H1 (cell line): ENCODE data around the gene LYSMD3. TPM values are rescaled to one million over a fixed set of nuclear protein-coding genes. Genes with fewer than 3 reads are reported as not detected.

ENCODE experiments used
- PHF8 ChIP-seq: fragments of 200-600 bp; sonication (generic); conservative IDR thresholded peaks from 2 replicates; pipeline ENCODE4 v1.7.1; 2012; ENCODE audit warnings: low read depth, mild to moderate bottlenecking, inconsistent platforms, low read length, moderate library complexity
- SP4 ChIP-seq: IDR thresholded peaks from 2 replicates; pipeline ENCODE4 v1.6.1; 2012; ENCODE audit warnings: low read length, inconsistent platforms
- TAF1 ChIP-seq: IDR thresholded peaks from 2 replicates; pipeline ENCODE4 v1.6.1; 2011; ENCODE audit warnings: mild to moderate bottlenecking, low read depth, low read length
- TBP ChIP-seq: IDR thresholded peaks from 2 replicates; pipeline ENCODE4 v1.6.1; 2011; ENCODE audit warnings: low read depth, low read length, improper control_type of control experiment
- polyA plus RNA-seq, 7 experiments: library from polyadenylated mRNA; depleted of rRNA in 3 of 7; stranded (reverse) in 5 of 7; unstranded in 2 of 7; fragments of >200 nt in 5 of 7; fragments of 200-250 nt in 2 of 7; gene quantifications; 1 replicate in 5 of 7; 2 replicates in 1 of 7; 4 replicates in 1 of 7; pipeline versions ENCODE4 v1.2.1 to v1.2.3, GENCODE V29; 2011 to 2013; ENCODE audit warnings: missing spikeins in 2 of 7, mixed read lengths in 2 of 7
- total RNA-seq: library from RNA; stranded (reverse); fragmentation: NEBNext Ultra II Directional; extraction: Animal tissue kit (Norgen Biotek cat#: 25700); gene quantifications from 2 replicates; pipeline ENCODE4 v1.2.1, GENCODE V29; 2021
- TF ChIP-seq, protein P1 (sequence below): fragments of 300-600 bp; sonication (generic); IDR thresholded peaks from 2 replicates; pipeline ENCODE4 v1.7.1; 2012; ENCODE audit warnings: low read length, moderate library complexity, mild to moderate bottlenecking, inconsistent platforms; ENCODE audit not compliant: insufficient replicate concordance
- TF ChIP-seq, protein P2 (sequence below): IDR thresholded peaks from 2 replicates; pipeline ENCODE4 v1.6.1; 2012; ENCODE audit warnings: inconsistent platforms
- TF ChIP-seq, protein P3 (sequence below), 3 experiments: IDR thresholded peaks; 1 replicate in 2 of 3; 2 replicates in 1 of 3; pipeline versions ENCODE4 v1.5.1 to v1.6.1; 2011; ENCODE audit warnings: low read length in 3 of 3, mild to moderate bottlenecking in 3 of 3, inconsistent platforms in 2 of 3, low read depth in 1 of 3, moderate library complexity in 1 of 3; ENCODE audit not compliant: insufficient read depth in 1 of 3; ENCODE audit errors: control extremely low read depth in 1 of 3

The LYSMD3 gene
- total and polyA plus RNA-seq, 2 of the 8 experiments (the other 6 are each of a cell fraction or from before 2014, with no cell fraction given), result 3.7 to 14.9 TPM

DNA sequence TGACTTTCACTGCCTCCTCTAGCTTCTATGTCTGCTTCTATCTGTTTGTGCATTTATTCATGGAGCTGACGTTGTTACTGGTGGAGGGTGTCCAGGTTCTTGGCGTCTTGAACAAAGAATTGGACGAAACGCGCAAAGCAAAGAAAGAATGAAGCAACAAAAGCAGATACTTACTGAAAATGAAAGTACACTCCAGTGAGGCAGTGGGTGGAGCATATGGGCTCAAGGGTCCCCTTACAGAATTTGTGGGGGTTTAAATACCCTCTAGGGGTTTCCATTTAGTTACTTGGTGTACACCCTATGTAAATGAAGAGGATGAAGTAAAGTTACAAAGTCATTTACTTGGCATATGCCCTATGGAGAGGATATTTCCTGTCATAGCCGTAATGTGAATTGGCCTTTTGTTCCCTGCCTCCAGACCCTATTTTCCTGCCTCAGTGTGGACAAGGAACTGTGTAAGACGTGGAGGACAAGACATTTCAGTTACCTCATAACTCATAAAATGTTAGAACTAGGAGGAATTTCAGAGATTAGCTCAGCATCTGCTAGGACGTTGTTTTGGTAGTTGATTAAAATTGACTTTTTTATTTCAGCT, 51.7 kb downstream of the LYSMD3 start (continued):
- TF ChIP-seq, protein P1, sequence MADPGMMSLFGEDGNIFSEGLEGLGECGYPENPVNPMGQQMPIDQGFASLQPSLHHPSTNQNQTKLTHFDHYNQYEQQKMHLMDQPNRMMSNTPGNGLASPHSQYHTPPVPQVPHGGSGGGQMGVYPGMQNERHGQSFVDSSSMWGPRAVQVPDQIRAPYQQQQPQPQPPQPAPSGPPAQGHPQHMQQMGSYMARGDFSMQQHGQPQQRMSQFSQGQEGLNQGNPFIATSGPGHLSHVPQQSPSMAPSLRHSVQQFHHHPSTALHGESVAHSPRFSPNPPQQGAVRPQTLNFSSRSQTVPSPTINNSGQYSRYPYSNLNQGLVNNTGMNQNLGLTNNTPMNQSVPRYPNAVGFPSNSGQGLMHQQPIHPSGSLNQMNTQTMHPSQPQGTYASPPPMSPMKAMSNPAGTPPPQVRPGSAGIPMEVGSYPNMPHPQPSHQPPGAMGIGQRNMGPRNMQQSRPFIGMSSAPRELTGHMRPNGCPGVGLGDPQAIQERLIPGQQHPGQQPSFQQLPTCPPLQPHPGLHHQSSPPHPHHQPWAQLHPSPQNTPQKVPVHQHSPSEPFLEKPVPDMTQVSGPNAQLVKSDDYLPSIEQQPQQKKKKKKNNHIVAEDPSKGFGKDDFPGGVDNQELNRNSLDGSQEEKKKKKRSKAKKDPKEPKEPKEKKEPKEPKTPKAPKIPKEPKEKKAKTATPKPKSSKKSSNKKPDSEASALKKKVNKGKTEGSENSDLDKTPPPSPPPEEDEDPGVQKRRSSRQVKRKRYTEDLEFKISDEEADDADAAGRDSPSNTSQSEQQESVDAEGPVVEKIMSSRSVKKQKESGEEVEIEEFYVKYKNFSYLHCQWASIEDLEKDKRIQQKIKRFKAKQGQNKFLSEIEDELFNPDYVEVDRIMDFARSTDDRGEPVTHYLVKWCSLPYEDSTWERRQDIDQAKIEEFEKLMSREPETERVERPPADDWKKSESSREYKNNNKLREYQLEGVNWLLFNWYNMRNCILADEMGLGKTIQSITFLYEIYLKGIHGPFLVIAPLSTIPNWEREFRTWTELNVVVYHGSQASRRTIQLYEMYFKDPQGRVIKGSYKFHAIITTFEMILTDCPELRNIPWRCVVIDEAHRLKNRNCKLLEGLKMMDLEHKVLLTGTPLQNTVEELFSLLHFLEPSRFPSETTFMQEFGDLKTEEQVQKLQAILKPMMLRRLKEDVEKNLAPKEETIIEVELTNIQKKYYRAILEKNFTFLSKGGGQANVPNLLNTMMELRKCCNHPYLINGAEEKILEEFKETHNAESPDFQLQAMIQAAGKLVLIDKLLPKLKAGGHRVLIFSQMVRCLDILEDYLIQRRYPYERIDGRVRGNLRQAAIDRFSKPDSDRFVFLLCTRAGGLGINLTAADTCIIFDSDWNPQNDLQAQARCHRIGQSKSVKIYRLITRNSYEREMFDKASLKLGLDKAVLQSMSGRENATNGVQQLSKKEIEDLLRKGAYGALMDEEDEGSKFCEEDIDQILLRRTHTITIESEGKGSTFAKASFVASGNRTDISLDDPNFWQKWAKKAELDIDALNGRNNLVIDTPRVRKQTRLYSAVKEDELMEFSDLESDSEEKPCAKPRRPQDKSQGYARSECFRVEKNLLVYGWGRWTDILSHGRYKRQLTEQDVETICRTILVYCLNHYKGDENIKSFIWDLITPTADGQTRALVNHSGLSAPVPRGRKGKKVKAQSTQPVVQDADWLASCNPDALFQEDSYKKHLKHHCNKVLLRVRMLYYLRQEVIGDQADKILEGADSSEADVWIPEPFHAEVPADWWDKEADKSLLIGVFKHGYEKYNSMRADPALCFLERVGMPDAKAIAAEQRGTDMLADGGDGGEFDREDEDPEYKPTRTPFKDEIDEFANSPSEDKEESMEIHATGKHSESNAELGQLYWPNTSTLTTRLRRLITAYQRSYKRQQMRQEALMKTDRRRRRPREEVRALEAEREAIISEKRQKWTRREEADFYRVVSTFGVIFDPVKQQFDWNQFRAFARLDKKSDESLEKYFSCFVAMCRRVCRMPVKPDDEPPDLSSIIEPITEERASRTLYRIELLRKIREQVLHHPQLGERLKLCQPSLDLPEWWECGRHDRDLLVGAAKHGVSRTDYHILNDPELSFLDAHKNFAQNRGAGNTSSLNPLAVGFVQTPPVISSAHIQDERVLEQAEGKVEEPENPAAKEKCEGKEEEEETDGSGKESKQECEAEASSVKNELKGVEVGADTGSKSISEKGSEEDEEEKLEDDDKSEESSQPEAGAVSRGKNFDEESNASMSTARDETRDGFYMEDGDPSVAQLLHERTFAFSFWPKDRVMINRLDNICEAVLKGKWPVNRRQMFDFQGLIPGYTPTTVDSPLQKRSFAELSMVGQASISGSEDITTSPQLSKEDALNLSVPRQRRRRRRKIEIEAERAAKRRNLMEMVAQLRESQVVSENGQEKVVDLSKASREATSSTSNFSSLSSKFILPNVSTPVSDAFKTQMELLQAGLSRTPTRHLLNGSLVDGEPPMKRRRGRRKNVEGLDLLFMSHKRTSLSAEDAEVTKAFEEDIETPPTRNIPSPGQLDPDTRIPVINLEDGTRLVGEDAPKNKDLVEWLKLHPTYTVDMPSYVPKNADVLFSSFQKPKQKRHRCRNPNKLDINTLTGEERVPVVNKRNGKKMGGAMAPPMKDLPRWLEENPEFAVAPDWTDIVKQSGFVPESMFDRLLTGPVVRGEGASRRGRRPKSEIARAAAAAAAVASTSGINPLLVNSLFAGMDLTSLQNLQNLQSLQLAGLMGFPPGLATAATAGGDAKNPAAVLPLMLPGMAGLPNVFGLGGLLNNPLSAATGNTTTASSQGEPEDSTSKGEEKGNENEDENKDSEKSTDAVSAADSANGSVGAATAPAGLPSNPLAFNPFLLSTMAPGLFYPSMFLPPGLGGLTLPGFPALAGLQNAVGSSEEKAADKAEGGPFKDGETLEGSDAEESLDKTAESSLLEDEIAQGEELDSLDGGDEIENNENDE, result no peak
- TF ChIP-seq PHF8 (no peak), SP4 (no peak), TAF1 (no peak), TBP (no peak)
- TF ChIP-seq, protein P2, sequence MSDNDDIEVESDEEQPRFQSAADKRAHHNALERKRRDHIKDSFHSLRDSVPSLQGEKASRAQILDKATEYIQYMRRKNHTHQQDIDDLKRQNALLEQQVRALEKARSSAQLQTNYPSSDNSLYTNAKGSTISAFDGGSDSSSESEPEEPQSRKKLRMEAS, result no peak
- TF ChIP-seq, protein P3, sequence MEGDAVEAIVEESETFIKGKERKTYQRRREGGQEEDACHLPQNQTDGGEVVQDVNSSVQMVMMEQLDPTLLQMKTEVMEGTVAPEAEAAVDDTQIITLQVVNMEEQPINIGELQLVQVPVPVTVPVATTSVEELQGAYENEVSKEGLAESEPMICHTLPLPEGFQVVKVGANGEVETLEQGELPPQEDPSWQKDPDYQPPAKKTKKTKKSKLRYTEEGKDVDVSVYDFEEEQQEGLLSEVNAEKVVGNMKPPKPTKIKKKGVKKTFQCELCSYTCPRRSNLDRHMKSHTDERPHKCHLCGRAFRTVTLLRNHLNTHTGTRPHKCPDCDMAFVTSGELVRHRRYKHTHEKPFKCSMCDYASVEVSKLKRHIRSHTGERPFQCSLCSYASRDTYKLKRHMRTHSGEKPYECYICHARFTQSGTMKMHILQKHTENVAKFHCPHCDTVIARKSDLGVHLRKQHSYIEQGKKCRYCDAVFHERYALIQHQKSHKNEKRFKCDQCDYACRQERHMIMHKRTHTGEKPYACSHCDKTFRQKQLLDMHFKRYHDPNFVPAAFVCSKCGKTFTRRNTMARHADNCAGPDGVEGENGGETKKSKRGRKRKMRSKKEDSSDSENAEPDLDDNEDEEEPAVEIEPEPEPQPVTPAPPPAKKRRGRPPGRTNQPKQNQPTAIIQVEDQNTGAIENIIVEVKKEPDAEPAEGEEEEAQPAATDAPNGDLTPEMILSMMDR (IDR thresholded peaks at IDR 0.05; ENCODE audit: control extremely low read depth in 1 of 3, insufficient read depth in 1 of 3, low read depth in 1 of 3, low read length in 3 of 3), result no peak
- TF ChIP-seq, all 59 proteins: peak for 0
